Panc1 (cell line): ENCODE results near the gene POMT2.

Experiments used
- POLR2AphosphoS5 ChIP-seq: IDR thresholded peaks from 2 replicates; pipeline ENCODE4 v1.6.1; 2012; ENCODE audit warnings: mild to moderate bottlenecking, low read depth, low read length, moderate library complexity
- TCF7L2 ChIP-seq: IDR thresholded peaks from 2 replicates; pipeline ENCODE4 v1.6.1; 2011; ENCODE audit warnings: mild to moderate bottlenecking, low read depth, low read length, inconsistent platforms
- TF ChIP-seq, protein P1 (sequence below): fragments of 450-650 bp; IDR thresholded peaks from 2 replicates; pipeline ENCODE4 v1.5.1; 2017; ENCODE audit warnings: mild to moderate bottlenecking
- TF ChIP-seq, protein P2 (sequence below), 2 experiments: IDR thresholded peaks; 2 replicates each; pipeline ENCODE4 v1.6.1; 2011 to 2012; ENCODE audit warnings: low read depth in 2 of 2, control low read depth in 1 of 2, low read length in 1 of 2, mild to moderate bottlenecking in 1 of 2, moderate library complexity in 1 of 2; ENCODE audit not compliant: insufficient read depth in 1 of 2

DNA sequence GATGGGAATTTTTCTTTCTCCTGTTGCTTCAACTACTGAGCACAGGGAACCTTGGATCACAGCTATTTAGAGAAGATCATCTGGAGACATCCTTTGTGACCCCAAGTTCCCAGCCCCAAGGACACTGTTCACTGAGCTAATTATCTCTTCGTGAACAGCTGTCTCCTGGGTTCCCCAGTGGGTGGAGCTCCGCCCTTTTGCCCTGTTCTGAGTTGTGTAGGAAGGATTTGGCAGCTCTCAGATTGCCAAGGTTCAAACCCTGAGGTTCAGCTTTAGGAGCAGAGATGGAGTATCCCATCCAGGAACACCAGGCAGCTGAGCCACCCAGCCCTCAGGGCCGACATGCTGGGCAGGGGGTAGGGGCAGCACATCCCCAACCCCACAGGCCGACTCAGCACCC, 81.7 kb downstream of the POMT2 start:
- TF ChIP-seq, protein P1, sequence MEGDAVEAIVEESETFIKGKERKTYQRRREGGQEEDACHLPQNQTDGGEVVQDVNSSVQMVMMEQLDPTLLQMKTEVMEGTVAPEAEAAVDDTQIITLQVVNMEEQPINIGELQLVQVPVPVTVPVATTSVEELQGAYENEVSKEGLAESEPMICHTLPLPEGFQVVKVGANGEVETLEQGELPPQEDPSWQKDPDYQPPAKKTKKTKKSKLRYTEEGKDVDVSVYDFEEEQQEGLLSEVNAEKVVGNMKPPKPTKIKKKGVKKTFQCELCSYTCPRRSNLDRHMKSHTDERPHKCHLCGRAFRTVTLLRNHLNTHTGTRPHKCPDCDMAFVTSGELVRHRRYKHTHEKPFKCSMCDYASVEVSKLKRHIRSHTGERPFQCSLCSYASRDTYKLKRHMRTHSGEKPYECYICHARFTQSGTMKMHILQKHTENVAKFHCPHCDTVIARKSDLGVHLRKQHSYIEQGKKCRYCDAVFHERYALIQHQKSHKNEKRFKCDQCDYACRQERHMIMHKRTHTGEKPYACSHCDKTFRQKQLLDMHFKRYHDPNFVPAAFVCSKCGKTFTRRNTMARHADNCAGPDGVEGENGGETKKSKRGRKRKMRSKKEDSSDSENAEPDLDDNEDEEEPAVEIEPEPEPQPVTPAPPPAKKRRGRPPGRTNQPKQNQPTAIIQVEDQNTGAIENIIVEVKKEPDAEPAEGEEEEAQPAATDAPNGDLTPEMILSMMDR, result no peak
- TF ChIP-seq POLR2AphosphoS5 (no peak), TCF7L2 (no peak)
- TF ChIP-seq, protein P2, sequence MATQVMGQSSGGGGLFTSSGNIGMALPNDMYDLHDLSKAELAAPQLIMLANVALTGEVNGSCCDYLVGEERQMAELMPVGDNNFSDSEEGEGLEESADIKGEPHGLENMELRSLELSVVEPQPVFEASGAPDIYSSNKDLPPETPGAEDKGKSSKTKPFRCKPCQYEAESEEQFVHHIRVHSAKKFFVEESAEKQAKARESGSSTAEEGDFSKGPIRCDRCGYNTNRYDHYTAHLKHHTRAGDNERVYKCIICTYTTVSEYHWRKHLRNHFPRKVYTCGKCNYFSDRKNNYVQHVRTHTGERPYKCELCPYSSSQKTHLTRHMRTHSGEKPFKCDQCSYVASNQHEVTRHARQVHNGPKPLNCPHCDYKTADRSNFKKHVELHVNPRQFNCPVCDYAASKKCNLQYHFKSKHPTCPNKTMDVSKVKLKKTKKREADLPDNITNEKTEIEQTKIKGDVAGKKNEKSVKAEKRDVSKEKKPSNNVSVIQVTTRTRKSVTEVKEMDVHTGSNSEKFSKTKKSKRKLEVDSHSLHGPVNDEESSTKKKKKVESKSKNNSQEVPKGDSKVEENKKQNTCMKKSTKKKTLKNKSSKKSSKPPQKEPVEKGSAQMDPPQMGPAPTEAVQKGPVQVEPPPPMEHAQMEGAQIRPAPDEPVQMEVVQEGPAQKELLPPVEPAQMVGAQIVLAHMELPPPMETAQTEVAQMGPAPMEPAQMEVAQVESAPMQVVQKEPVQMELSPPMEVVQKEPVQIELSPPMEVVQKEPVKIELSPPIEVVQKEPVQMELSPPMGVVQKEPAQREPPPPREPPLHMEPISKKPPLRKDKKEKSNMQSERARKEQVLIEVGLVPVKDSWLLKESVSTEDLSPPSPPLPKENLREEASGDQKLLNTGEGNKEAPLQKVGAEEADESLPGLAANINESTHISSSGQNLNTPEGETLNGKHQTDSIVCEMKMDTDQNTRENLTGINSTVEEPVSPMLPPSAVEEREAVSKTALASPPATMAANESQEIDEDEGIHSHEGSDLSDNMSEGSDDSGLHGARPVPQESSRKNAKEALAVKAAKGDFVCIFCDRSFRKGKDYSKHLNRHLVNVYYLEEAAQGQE (IDR thresholded peaks at IDR 0.05; ENCODE audit: insufficient read depth in 1 of 2, low read depth in 2 of 2, low read length in 1 of 2), result no peak
